GM15510 (cell line): ENCODE results near the gene LRRC17.

ENCODE experiments used
- POLR2A ChIP-seq: IDR thresholded peaks from 3 replicates; pipeline ENCODE4 v1.6.1; 2011; ENCODE audit warnings: borderline replicate concordance; ENCODE audit not compliant: insufficient read length; ENCODE audit errors: extremely low read depth

LRRC17 gene

GRCh38 chr7:102967798-102968197 is 55.0 kb downstream of the LRRC17 start:
- no peak for TF ChIP-seq POLR2A

GRCh38 chr7:102973096-102973802 is 60.4 kb downstream of the LRRC17 start:
- no peak for TF ChIP-seq POLR2A

- TF ChIP-seq POLR2A, result no peak
These were observed 61.8 kb downstream of the LRRC17 start for GRCh38 chr7:102974366-102975236.

- no peak for TF ChIP-seq POLR2A
These were observed 63.1 kb downstream of the LRRC17 start for GRCh38 chr7:102975854-102976253.

GRCh38 chr7:102976493-102976892 is 63.7 kb downstream of the LRRC17 start:
- TF ChIP-seq POLR2A, result no peak

- TF ChIP-seq POLR2A, result no peak
These were observed 65.5 kb downstream of the LRRC17 start for GRCh38 chr7:102978284-102978683.

- no peak for TF ChIP-seq POLR2A
These were observed 66.9 kb downstream of the LRRC17 start for GRCh38 chr7:102979670-102980069.

- no peak for TF ChIP-seq POLR2A
These were observed 68.7 kb downstream of the LRRC17 start for GRCh38 chr7:102981451-102981850.

GRCh38 chr7:102982235-102982634 is 69.4 kb downstream of the LRRC17 start:
- TF ChIP-seq POLR2A, result no peak

GRCh38 chr7:102983602-102984001 is 70.8 kb downstream of the LRRC17 start:
- TF ChIP-seq POLR2A, result no peak

GRCh38 chr7:102985176-102985783 is 72.5 kb downstream of the LRRC17 start:
- no peak for TF ChIP-seq POLR2A

- no peak for TF ChIP-seq POLR2A
These were observed 75.3 kb downstream of the LRRC17 start for GRCh38 chr7:102988088-102988487.

- TF ChIP-seq POLR2A, result no peak
These were observed 76.1 kb downstream of the LRRC17 start for GRCh38 chr7:102988631-102989560.

- no peak for TF ChIP-seq POLR2A
These were observed 77.8 kb downstream of the LRRC17 start for GRCh38 chr7:102990642-102991041.

- TF ChIP-seq POLR2A, result no peak
These were observed 78.3 kb downstream of the LRRC17 start for GRCh38 chr7:102991077-102991539.

GRCh38 chr7:102991540-102992214 is 78.9 kb downstream of the LRRC17 start:
- TF ChIP-seq POLR2A, result no peak
